Caco-2 (cell line): ENCODE results near the gene KATNAL1. TPM values are rescaled to one million over a fixed set of nuclear protein-coding genes. Genes with fewer than 3 reads are reported as not detected.

Experiments
- BruUV-seq: library from RNA; stranded (reverse); fragments of 400-500 nt; replicated peaks from 2 replicates; lab custom pipeline; 2021; lab: Mats Ljungman, UMichigan
- CTCF ChIA-PET: fragments of 300-600 bp; sonication (Branson Sonifier 250); formaldehyde crosslinking; loops from one replicate; lab custom pipeline; 2022; ENCODE audit warnings: antibody characterized with exemption; lab: Charles Lee
- POLR2A ChIA-PET: fragments of 300-600 bp; sonication (Branson Sonifier 250); formaldehyde crosslinking; loops from one replicate; lab custom pipeline; 2022; ENCODE audit warnings: antibody characterized with exemption; lab: Charles Lee
- DNase-seq, 2 experiments: peaks; one replicate each; pipeline versions ENCODE4 v3.0.0 to v3.0.0-alpha.2; 2020 to 2022
- H3K27me3 ChIP-seq: replicated peaks from 2 replicates; pipeline ENCODE4 v1.6.0; 2011; ENCODE audit warnings: low read length; ENCODE audit not compliant: control insufficient read depth, insufficient read depth
- H3K36me3 ChIP-seq: 2 replicates; pipeline ENCODE4 v1.5.1; 2011; ENCODE audit warnings: low read length; ENCODE audit not compliant: control insufficient read depth, insufficient read depth
- H3K4me1 ChIP-seq: fragments of 250-450 bp; sonication (Bioruptor Pico); 2 replicates; pipeline ENCODE4 v1.5.1; 2020; ENCODE audit warnings: mild to moderate bottlenecking
- H3K4me3 ChIP-seq: 2 replicates; pipeline ENCODE4 v1.5.1; 2011; ENCODE audit warnings: low read depth, mild to moderate bottlenecking, control low read depth, low read length
- H3K9me3 ChIP-seq: fragments of 250-450 bp; sonication (Bioruptor Pico); 2 replicates; pipeline ENCODE4 v1.5.1; 2020; ENCODE audit warnings: mild to moderate bottlenecking, moderate library complexity
- H3K27ac Mint-ChIP-seq: one replicate; pipeline ENCODE4 v1.8.0; 2022; ENCODE audit warnings: mixed read lengths; ENCODE audit not compliant: unreplicated experiment
- H3K27me3 Mint-ChIP-seq: one replicate; pipeline ENCODE4 v1.8.0; 2022; ENCODE audit warnings: mixed read lengths; ENCODE audit not compliant: insufficient read depth, unreplicated experiment
- H3K36me3 Mint-ChIP-seq: one replicate; pipeline ENCODE4 v1.8.0; 2022; ENCODE audit warnings: mild to moderate bottlenecking, mixed read lengths; ENCODE audit not compliant: insufficient read depth, unreplicated experiment
- H3K4me1 Mint-ChIP-seq: one replicate; pipeline ENCODE4 v1.8.0; 2022; ENCODE audit warnings: low read depth, mixed read lengths; ENCODE audit not compliant: unreplicated experiment
- H3K4me3 Mint-ChIP-seq: one replicate; pipeline ENCODE4 v1.8.0; 2022; ENCODE audit warnings: mild to moderate bottlenecking, moderate library complexity, mixed read lengths; ENCODE audit not compliant: unreplicated experiment
- H3K9me3 Mint-ChIP-seq: one replicate; pipeline ENCODE4 v1.8.0; 2022; ENCODE audit warnings: mixed read lengths; ENCODE audit not compliant: unreplicated experiment
- CTCF ChIP-seq, 2 experiments: fragments of 200-600 bp in 1 of 2; IDR thresholded peaks; 1 replicate in 1 of 2; 2 replicates in 1 of 2; pipeline versions ENCODE4 v1.5.1 to v1.8.0; 2011 to 2022; ENCODE audit warnings: antibody characterized with exemption in 1 of 2, control low read depth in 1 of 2, inconsistent platforms in 1 of 2, low read depth in 1 of 2, low read length in 1 of 2, mild to moderate bottlenecking in 1 of 2, moderate library complexity in 1 of 2; ENCODE audit not compliant: insufficient read depth in 1 of 2, severe bottlenecking in 1 of 2, unreplicated experiment in 1 of 2
- intact Hi-C: fragments of 100-400 bp; cut with micrococcal nuclease; formaldehyde crosslinking; loops from one replicate; pipeline ENCODE4 v1.10.0; 2022; ENCODE audit not compliant: unreplicated experiment
- total RNA-seq: library from RNA; stranded (reverse); gene quantifications from 2 replicates; pipeline ENCODE4 v1.2.3, GENCODE V29; 2022

The KATNAL1 gene
- total RNA-seq, 1 experiment from 2014 or later: 8.1 TPM

GRCh38 chr13:30211745-30212144, 95.6 kb downstream of the KATNAL1 start:
- Histone ChIP-seq H3K4me1 (no peaks in the 10 kb centered on the region), H3K4me3 (no peak overlapping the region), H3K27me3 (no peaks in the 10 kb centered on the region), H3K9me3 (no peaks in the 10 kb centered on the region), H3K36me3 (no peaks in the 10 kb centered on the region)
- Mint-ChIP-seq H3K4me1 (no peaks in the 10 kb centered on the region), H3K27ac (no peak overlapping the region), H3K27me3 (no peaks in the 10 kb centered on the region), H3K9me3 (no peaks in the 10 kb centered on the region), H3K4me3 (no peak overlapping the region), H3K36me3 (peaks cover 5% of the 10 kb centered on the region)
- TF ChIP-seq CTCF (IDR thresholded peaks at IDR 0.05; ENCODE audit: insufficient read depth in 1 of 2, low read depth in 1 of 2, low read length in 1 of 2, severe bottlenecking in 1 of 2, unreplicated experiment in 1 of 2): no peak
- CTCF ChIA-PET: no interaction called here
- intact Hi-C loops: no loop called here
- no peak for DNase-seq
- POLR2A ChIA-PET: no interaction called here
- no TSS peak for BruUV-seq

- no peak overlapping the region for H3K4me3 Mint-ChIP-seq
- DNase-seq: no peak
- TF ChIP-seq CTCF (IDR thresholded peaks at IDR 0.05; ENCODE audit: insufficient read depth in 1 of 2, low read depth in 1 of 2, low read length in 1 of 2, severe bottlenecking in 1 of 2, unreplicated experiment in 1 of 2): no peak
- H3K4me1 ChIP-seq: no peaks in the 10 kb centered on the region
- H3K36me3 ChIP-seq: no peaks in the 10 kb centered on the region
- H3K36me3 Mint-ChIP-seq: no peaks in the 10 kb centered on the region
- no peaks in the 10 kb centered on the region for H3K9me3 ChIP-seq
- no peak overlapping the region for H3K4me3 ChIP-seq
- H3K9me3 Mint-ChIP-seq: no peaks in the 10 kb centered on the region
- H3K4me1 Mint-ChIP-seq: no peaks in the 10 kb centered on the region
- no peaks in the 10 kb centered on the region for H3K27me3 ChIP-seq
- intact Hi-C loops: no loop called here
- no peaks in the 10 kb centered on the region for H3K27me3 Mint-ChIP-seq
- no TSS peak for BruUV-seq
- POLR2A ChIA-PET: interaction anchor here (0.6 kb wide), 2 partner anchors 96 to 229 kb away, joined by 3 to 9 read pairs; no protein-coding TSS in a partner anchor
- CTCF ChIA-PET: no interaction called here
- H3K27ac Mint-ChIP-seq: no peak overlapping the region
These were observed 102.8 kb downstream of the KATNAL1 start for GRCh38 chr13:30204564-30204963.

GRCh38 chr13:30196025-30196424, 111.3 kb downstream of the KATNAL1 start:
- no peak for DNase-seq
- Mint-ChIP-seq H3K27me3 (no peaks in the 10 kb centered on the region), H3K36me3 (no peaks in the 10 kb centered on the region), H3K4me1 (no peaks in the 10 kb centered on the region), H3K27ac (no peak overlapping the region), H3K4me3 (no peak overlapping the region), H3K9me3 (no peaks in the 10 kb centered on the region)
- POLR2A ChIA-PET: no interaction called here
- no peaks in the 10 kb centered on the region for H3K4me1 ChIP-seq
- no peak for TF ChIP-seq CTCF (IDR thresholded peaks at IDR 0.05; ENCODE audit: insufficient read depth in 1 of 2, low read depth in 1 of 2, low read length in 1 of 2, severe bottlenecking in 1 of 2, unreplicated experiment in 1 of 2)
- H3K36me3 ChIP-seq: no peaks in the 10 kb centered on the region
- intact Hi-C loops: no loop called here
- no TSS peak for BruUV-seq
- no peaks in the 10 kb centered on the region for H3K9me3 ChIP-seq
- no peaks in the 10 kb centered on the region for H3K27me3 ChIP-seq
- no peak overlapping the region for H3K4me3 ChIP-seq
- CTCF ChIA-PET: no interaction called here
